K562 (cell line): Measurements from ENCODE around the gene TSSK2. TPM values are rescaled to one million over a fixed set of nuclear protein-coding genes. Genes with fewer than 3 reads are reported as not detected.

Experiments used
- FOXM1 ChIP-seq, 2 experiments: fragments of 450-650 bp in 1 of 2; sonication (generic) in 1 of 2; formaldehyde crosslinking in 1 of 2; IDR thresholded peaks; 2 replicates each; pipeline versions ENCODE4 v1.6.1 to v1.9.0; 2017 to 2022; ENCODE audit warnings: low read depth in 2 of 2, mild to moderate bottlenecking in 2 of 2, missing genetic modification reagents in 1 of 2, moderate library complexity in 1 of 2
- KDM2B ChIP-seq: fragments of 250-450 bp; sonication (Bioruptor Pico); IDR thresholded peaks from 2 replicates; pipeline ENCODE4 v1.8.0; 2021; ENCODE audit warnings: mild to moderate bottlenecking, moderate library complexity
- MTA2 ChIP-seq: fragments of 450-650 bp; IDR thresholded peaks from 2 replicates; pipeline ENCODE4 v1.6.1; 2016; ENCODE audit warnings: low read depth
- PPARD ChIP-seq: fragments of 250-450 bp; sonication (Bioruptor Pico); IDR thresholded peaks from 2 replicates; pipeline ENCODE4 v1.8.0; 2022; ENCODE audit warnings: inconsistent platforms, mild to moderate bottlenecking, moderate library complexity
- SETDB1 ChIP-seq: IDR thresholded peaks from one replicate; pipeline ENCODE4 v1.6.1; 2012; ENCODE audit warnings: low read length, control low read depth, inconsistent platforms
- TSC22D4 ChIP-seq: fragments of 450-650 bp; IDR thresholded peaks from 2 replicates; pipeline ENCODE4 v1.6.1; 2016; ENCODE audit warnings: missing genetic modification characterization, missing biosample characterization, control low read depth
- ZNF830 ChIP-seq: fragments of 250-450 bp; sonication (Bioruptor Pico); IDR thresholded peaks from 2 replicates; pipeline ENCODE4 v1.5.0; 2021; ENCODE audit warnings: mild to moderate bottlenecking
- polyA plus RNA-seq, 8 experiments: library from polyadenylated mRNA; depleted of rRNA in 4 of 8; stranded (reverse) in 5 of 8; unstranded in 3 of 8; fragments of >200 nt; fragmentation: Nextera tagmentation in 2 of 8; fragmentation: Illumina TruSeq in 1 of 8; extraction: Ambion mirVana in 2 of 8; extraction: Trizol in 1 of 8; gene quantifications; 2 replicates each; pipeline versions ENCODE4 v1.2.1 to v1.2.3, GENCODE V29; 2011 to 2014; ENCODE audit warnings: inconsistent platforms in 1 of 8, missing spikeins in 1 of 8
- total RNA-seq, 7 experiments: library from RNA; depleted of rRNA in 6 of 7; stranded (reverse); fragments of >200 nt in 6 of 7; fragmentation: Illumina TruSeq in 2 of 7; extraction: Trizol in 2 of 7; gene quantifications; 2 replicates each; pipeline versions ENCODE4 v1.2.1 to v1.2.3, GENCODE V29; 2011 to 2021; ENCODE audit warnings: low replicate concordance in 1 of 7
- TF ChIP-seq, protein P1 (sequence below): fragments of 450-650 bp; conservative IDR thresholded peaks from 2 replicates; pipeline ENCODE4 v1.6.1; 2016; ENCODE audit warnings: missing genetic modification characterization, low read depth, mild to moderate bottlenecking, missing compliant biosample characterization, moderate library complexity
- TF ChIP-seq, protein P2 (sequence below): fragments of 450-650 bp; IDR thresholded peaks from 2 replicates; pipeline ENCODE4 v1.7.0; 2016; ENCODE audit warnings: borderline replicate concordance
- TF ChIP-seq, protein P3 (sequence below): fragments of 250-450 bp; sonication (Bioruptor Pico); IDR thresholded peaks from 2 replicates; pipeline ENCODE4 v1.5.0; 2021
- TF ChIP-seq, protein P4 (sequence below): sonication (generic); IDR thresholded peaks from 2 replicates; pipeline ENCODE4 v1.6.1; 2016
- TF ChIP-seq, protein P5 (sequence below): sonication (generic); formaldehyde crosslinking; IDR thresholded peaks from 2 replicates; pipeline ENCODE4 v1.8.1; 2023; ENCODE audit warnings: mild to moderate bottlenecking, missing genetic modification reagents
- TF ChIP-seq, protein P6 (sequence below), 2 experiments: fragments of 450-650 bp in 1 of 2; sonication (generic) in 1 of 2; formaldehyde crosslinking; conservative IDR thresholded peaks; 2 replicates each; pipeline versions ENCODE4 v1.4.0 to v1.8.1; 2020 to 2022; ENCODE audit warnings: mild to moderate bottlenecking in 1 of 2, missing genetic modification reagents in 1 of 2
- TF ChIP-seq, protein P7 (sequence below): sonication (generic); formaldehyde crosslinking; IDR thresholded peaks from 2 replicates; pipeline ENCODE4 v1.8.1; 2023; ENCODE audit warnings: mild to moderate bottlenecking, missing genetic modification reagents

TSSK2 gene
- total and polyA plus RNA-seq, 9 of the 15 experiments (the other 6 are each of a cell fraction or from before 2014, with no cell fraction given): 0.04 TPM; not detected in 8

DNA sequence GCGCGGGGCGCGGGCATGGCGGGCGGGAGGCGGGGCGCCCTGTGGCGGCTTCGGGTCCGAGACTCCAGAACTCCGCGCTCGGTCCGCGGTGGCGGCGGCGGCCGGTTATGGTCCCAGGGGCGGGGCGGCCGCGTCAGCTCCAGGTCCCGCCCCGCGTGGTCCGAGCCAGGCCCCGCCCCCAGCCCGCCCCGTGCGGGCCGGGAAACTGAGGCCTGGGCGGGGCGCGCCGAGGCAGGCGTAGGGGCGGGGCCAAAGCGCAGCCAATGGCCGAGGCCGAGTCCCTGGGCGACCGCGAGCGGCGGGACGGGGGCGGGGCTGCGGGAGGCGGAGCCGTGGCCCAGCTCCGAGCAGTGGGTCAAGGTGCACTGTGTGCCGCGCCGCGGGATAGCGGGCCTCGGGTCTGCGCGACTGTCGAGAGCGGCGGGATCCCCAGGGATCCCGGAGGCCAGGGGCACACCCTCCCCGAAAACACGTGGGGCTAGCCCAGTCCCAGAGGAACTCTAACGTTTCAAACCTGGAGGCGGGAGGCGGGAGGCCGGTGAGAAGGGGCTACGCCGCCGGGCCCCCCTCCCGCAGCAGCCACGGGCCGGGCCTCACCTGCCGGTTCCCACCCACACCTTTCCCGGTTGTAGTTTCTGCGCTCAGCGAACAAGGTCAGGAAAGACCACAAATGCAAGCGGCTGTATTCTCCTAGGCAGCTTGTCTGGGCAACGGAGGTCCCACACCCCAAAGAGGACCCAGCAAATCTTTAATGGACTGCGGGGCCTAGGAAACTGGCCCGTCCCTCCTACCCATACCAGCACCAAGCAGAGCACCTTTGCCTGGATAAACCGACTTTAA lies 47.8 kb downstream of the TSSK2 start, which contains the start of gene SLC25A1 (continued):
- TF ChIP-seq, protein P1, sequence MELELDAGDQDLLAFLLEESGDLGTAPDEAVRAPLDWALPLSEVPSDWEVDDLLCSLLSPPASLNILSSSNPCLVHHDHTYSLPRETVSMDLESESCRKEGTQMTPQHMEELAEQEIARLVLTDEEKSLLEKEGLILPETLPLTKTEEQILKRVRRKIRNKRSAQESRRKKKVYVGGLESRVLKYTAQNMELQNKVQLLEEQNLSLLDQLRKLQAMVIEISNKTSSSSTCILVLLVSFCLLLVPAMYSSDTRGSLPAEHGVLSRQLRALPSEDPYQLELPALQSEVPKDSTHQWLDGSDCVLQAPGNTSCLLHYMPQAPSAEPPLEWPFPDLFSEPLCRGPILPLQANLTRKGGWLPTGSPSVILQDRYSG (tag): no peak
- TF ChIP-seq MTA2 (no peak), FOXM1 (IDR thresholded peaks at IDR 0.05; ENCODE audit: low read depth) (no peak), FOXM1 (CRISPR knock-in tag; IDR thresholded peaks at IDR 0.05; ENCODE audit: low read depth) (no peak), TSC22D4 (tag) (no peak), ZNF830 (no peak), PPARD (CRISPR knock-in tag) (no peak), SETDB1 (peak; percentile 87), KDM2B (CRISPR knock-in tag) (peak; percentile 98)
- TF ChIP-seq, protein P2, sequence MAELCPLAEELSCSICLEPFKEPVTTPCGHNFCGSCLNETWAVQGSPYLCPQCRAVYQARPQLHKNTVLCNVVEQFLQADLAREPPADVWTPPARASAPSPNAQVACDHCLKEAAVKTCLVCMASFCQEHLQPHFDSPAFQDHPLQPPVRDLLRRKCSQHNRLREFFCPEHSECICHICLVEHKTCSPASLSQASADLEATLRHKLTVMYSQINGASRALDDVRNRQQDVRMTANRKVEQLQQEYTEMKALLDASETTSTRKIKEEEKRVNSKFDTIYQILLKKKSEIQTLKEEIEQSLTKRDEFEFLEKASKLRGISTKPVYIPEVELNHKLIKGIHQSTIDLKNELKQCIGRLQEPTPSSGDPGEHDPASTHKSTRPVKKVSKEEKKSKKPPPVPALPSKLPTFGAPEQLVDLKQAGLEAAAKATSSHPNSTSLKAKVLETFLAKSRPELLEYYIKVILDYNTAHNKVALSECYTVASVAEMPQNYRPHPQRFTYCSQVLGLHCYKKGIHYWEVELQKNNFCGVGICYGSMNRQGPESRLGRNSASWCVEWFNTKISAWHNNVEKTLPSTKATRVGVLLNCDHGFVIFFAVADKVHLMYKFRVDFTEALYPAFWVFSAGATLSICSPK: no peak
- TF ChIP-seq, protein P3, sequence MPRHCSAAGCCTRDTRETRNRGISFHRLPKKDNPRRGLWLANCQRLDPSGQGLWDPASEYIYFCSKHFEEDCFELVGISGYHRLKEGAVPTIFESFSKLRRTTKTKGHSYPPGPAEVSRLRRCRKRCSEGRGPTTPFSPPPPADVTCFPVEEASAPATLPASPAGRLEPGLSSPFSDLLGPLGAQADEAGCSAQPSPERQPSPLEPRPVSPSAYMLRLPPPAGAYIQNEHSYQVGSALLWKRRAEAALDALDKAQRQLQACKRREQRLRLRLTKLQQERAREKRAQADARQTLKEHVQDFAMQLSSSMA: no peak
- TF ChIP-seq, protein P4, sequence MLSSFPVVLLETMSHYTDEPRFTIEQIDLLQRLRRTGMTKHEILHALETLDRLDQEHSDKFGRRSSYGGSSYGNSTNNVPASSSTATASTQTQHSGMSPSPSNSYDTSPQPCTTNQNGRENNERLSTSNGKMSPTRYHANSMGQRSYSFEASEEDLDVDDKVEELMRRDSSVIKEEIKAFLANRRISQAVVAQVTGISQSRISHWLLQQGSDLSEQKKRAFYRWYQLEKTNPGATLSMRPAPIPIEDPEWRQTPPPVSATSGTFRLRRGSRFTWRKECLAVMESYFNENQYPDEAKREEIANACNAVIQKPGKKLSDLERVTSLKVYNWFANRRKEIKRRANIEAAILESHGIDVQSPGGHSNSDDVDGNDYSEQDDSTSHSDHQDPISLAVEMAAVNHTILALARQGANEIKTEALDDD: no peak
- TF ChIP-seq, protein P5, sequence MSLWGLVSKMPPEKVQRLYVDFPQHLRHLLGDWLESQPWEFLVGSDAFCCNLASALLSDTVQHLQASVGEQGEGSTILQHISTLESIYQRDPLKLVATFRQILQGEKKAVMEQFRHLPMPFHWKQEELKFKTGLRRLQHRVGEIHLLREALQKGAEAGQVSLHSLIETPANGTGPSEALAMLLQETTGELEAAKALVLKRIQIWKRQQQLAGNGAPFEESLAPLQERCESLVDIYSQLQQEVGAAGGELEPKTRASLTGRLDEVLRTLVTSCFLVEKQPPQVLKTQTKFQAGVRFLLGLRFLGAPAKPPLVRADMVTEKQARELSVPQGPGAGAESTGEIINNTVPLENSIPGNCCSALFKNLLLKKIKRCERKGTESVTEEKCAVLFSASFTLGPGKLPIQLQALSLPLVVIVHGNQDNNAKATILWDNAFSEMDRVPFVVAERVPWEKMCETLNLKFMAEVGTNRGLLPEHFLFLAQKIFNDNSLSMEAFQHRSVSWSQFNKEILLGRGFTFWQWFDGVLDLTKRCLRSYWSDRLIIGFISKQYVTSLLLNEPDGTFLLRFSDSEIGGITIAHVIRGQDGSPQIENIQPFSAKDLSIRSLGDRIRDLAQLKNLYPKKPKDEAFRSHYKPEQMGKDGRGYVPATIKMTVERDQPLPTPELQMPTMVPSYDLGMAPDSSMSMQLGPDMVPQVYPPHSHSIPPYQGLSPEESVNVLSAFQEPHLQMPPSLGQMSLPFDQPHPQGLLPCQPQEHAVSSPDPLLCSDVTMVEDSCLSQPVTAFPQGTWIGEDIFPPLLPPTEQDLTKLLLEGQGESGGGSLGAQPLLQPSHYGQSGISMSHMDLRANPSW (CRISPR knock-in tag): peak; percentile 9; the same call in 1 of the 2 replicates
- TF ChIP-seq, protein P6, sequence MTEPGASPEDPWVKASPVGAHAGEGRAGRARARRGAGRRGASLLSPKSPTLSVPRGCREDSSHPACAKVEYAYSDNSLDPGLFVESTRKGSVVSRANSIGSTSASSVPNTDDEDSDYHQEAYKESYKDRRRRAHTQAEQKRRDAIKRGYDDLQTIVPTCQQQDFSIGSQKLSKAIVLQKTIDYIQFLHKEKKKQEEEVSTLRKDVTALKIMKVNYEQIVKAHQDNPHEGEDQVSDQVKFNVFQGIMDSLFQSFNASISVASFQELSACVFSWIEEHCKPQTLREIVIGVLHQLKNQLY (CRISPR knock-in tag; conservative IDR thresholded peaks at IDR 0.05): peak; percentile 49 to 77; a peak in 2 of 4 replicates
- TF ChIP-seq, protein P7, sequence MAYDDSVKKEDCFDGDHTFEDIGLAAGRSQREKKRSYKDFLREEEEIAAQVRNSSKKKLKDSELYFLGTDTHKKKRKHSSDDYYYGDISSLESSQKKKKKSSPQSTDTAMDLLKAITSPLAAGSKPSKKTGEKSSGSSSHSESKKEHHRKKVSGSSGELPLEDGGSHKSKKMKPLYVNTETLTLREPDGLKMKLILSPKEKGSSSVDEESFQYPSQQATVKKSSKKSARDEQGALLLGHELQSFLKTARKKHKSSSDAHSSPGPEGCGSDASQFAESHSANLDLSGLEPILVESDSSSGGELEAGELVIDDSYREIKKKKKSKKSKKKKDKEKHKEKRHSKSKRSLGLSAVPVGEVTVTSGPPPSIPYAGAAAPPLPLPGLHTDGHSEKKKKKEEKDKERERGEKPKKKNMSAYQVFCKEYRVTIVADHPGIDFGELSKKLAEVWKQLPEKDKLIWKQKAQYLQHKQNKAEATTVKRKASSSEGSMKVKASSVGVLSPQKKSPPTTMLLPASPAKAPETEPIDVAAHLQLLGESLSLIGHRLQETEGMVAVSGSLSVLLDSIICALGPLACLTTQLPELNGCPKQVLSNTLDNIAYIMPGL (CRISPR knock-in tag): peak; percentile 84
